Measurements from ENCODE around the gene ARL8A. TPM values are rescaled to one million over a fixed set of nuclear protein-coding genes. Genes with fewer than 3 reads are reported as not detected.
"Not testable (repeated sequence)": the region's sequence is repeated elsewhere in the genome, so short reads cannot be mapped to it uniquely, and the experiment has no call there.

ARL8A gene
- total RNA-seq, 6 donors from 2014 or later: 65.7 to 96.3 (median 88.4) TPM

DNA sequence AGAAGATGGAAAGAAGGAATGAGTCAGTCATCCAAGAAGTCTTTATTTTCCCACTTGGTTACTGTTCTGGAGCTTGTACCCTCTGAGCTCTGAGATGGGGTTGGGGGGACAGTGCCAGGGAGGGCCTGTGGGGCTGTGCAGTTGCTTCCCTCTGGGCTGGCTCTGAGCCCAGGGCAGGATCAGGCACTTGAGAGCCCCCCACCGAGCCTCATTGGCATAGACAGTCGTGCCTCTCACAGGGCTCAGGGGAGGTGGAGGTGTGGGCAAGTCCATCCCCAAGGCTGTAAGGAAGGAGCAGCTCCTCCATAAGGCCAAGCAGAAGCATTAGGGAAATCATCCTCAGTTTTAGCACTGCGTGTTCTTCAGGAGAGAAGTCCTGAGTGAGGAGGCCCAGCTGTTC lies 2.5 kb upstream of the ARL8A start:
- Histone ChIP-seq H3K27me3 (no peaks in the 10 kb centered on the region), H3K4me1 (peaks cover 15 to 25% (median 20%) of the 10 kb centered on the region in 4 donors), H3K36me3 (no peaks in the 10 kb centered on the region), H3K27ac (no peak overlapping the region), H3K4me3 (no peak overlapping the region), H3K9me3 (no peaks in the 10 kb centered on the region)
- ATAC-seq (ENCODE audit: low FRiP score in 2 of 2): no peak
- DNase-seq: no peak
- 69 to 80% methylated on average over 1 to 3 of the region's 3 CpGs for WGBS, 2 donors
- TF ChIP-seq, protein P1, sequence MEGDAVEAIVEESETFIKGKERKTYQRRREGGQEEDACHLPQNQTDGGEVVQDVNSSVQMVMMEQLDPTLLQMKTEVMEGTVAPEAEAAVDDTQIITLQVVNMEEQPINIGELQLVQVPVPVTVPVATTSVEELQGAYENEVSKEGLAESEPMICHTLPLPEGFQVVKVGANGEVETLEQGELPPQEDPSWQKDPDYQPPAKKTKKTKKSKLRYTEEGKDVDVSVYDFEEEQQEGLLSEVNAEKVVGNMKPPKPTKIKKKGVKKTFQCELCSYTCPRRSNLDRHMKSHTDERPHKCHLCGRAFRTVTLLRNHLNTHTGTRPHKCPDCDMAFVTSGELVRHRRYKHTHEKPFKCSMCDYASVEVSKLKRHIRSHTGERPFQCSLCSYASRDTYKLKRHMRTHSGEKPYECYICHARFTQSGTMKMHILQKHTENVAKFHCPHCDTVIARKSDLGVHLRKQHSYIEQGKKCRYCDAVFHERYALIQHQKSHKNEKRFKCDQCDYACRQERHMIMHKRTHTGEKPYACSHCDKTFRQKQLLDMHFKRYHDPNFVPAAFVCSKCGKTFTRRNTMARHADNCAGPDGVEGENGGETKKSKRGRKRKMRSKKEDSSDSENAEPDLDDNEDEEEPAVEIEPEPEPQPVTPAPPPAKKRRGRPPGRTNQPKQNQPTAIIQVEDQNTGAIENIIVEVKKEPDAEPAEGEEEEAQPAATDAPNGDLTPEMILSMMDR (IDR thresholded peaks at IDR 0.05): no peak
- TF ChIP-seq POLR2AphosphoS5 (IDR thresholded peaks at IDR 0.05) (no peak), POLR2A (IDR thresholded peaks at IDR 0.05) (no peak)

DNA sequence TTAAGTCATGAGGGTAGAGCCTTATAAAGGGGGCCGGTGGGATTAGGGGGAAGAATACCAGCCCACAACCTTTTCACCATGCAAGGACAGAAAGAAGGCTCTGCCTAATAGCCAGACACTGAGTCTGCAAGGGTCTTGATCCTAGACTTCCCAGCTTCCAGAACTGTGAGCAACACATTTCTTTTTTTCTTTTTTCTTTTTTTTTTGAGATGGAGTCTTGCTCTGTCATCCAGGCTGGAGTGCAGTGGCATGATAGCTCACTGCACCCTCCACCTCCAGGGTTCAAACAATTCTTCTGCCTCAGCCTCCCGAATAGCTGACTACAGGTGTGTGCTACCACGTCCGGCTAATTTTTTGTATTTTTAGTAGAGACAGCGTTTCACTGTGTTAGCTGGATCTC lies 1.7 kb upstream of the ARL8A start:
- peaks cover 19 to 32% (median 22%) of the 10 kb centered on the region in 4 donors for H3K4me1 ChIP-seq
- no peaks in the 10 kb centered on the region for H3K36me3 ChIP-seq
- H3K9me3 ChIP-seq: no peaks in the 10 kb centered on the region
- H3K27me3 ChIP-seq: no peaks in the 10 kb centered on the region
- H3K27ac ChIP-seq: no peak overlapping the region
- DNase-seq (no peak), ATAC-seq (ENCODE audit: low FRiP score in 2 of 2) (no peak)
- TF ChIP-seq, protein P1 (IDR thresholded peaks at IDR 0.05): no peak
- TF ChIP-seq POLR2AphosphoS5 (IDR thresholded peaks at IDR 0.05) (no peak), POLR2A (IDR thresholded peaks at IDR 0.05) (no peak), EP300 (IDR thresholded peaks at IDR 0.05) (no peak)
- 92 to 98% methylated on average over 5 of the region's 5 CpGs for WGBS, 2 donors
- H3K4me3 ChIP-seq: no peak overlapping the region

DNA sequence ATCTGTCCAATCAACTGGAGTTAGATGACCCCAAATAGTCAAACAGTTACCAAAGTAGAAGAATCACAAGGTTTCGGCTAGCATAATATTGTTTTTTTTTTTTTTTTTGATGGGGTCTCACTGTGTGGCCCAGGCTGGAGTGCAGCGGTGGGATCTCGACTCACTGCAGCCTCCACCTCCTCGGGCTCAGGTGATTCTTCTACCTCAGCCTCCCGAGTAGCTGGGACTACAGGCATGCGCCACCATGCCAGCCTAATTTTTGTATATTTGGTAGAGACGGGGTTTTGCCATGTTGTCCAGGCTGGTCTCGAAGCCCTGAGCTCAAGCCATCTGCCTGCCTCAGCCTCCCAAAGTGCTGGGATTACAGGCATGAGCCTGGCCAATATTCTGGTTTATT lies 1.2 kb upstream of the ARL8A start:
- H3K27me3 ChIP-seq; H3K9me3 ChIP-seq; H3K27ac ChIP-seq; H3K36me3 ChIP-seq; ATAC-seq (ENCODE audit: low FRiP score in 2 of 2); DNase-seq; H3K4me3 ChIP-seq: not testable (repeated sequence)
- H3K4me1 ChIP-seq: peaks cover 19 to 37% (median 24%) of the 10 kb centered on the region in 4 donors
- 93 to 98% methylated on average over 8 of the region's 8 CpGs for WGBS, 2 donors

DNA sequence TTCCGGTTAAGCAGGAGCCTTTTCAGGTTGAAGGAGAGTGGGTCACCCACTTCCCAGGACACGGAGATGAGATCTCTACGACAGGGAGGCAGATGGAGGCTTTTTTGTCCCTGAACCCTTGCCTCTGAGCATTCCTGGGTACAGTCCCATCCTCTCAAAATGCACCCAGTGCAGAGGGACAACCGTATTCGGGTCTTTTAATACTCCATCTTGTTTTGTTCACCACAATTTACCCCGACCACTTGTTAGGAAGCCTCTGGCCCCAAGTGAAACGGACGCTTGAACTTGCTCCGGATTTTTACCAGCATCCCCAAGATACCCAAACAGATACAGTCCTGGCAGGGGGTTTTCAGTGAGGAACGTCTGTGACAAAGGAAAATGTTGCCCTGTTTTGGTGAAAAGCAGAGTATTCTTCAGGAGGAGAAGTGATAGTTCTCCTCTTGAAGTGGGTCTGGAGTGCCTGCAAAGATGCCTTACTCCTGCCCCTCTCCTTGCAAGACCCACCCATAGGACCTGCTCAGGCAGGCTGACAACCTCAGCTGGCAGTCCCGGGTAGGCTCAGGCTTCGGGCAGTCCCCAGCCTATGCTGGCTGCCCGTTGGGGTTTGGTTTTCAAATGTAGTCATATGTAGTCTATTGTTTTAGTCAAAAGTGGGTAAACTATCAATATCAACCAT lies 669 bp upstream of the ARL8A start:
- WGBS, 2 donors: 4 to 6% methylated on average over 13 of the region's 13 CpGs
- no peak for ATAC-seq (ENCODE audit: low FRiP score in 2 of 2)
- Histone ChIP-seq H3K4me1 (peaks cover 19 to 42% (median 24%) of the 10 kb centered on the region in 4 donors), H3K27ac (peak overlapping the region; percentile 92 to 99 (median 98)), H3K4me3 (peak overlapping the region; percentile 55 to 99 (median 82)), H3K9me3 (no peaks in the 10 kb centered on the region), H3K36me3 (no peaks in the 10 kb centered on the region), H3K27me3 (no peaks in the 10 kb centered on the region)
- DNase-seq: no peak
- no peak for TF ChIP-seq POLR2A (IDR thresholded peaks at IDR 0.05)
- no peak for TF ChIP-seq EP300 (IDR thresholded peaks at IDR 0.05)
- no peak for TF ChIP-seq POLR2AphosphoS5 (IDR thresholded peaks at IDR 0.05)
- TF ChIP-seq, protein P1 (IDR thresholded peaks at IDR 0.05): no peak

DNA sequence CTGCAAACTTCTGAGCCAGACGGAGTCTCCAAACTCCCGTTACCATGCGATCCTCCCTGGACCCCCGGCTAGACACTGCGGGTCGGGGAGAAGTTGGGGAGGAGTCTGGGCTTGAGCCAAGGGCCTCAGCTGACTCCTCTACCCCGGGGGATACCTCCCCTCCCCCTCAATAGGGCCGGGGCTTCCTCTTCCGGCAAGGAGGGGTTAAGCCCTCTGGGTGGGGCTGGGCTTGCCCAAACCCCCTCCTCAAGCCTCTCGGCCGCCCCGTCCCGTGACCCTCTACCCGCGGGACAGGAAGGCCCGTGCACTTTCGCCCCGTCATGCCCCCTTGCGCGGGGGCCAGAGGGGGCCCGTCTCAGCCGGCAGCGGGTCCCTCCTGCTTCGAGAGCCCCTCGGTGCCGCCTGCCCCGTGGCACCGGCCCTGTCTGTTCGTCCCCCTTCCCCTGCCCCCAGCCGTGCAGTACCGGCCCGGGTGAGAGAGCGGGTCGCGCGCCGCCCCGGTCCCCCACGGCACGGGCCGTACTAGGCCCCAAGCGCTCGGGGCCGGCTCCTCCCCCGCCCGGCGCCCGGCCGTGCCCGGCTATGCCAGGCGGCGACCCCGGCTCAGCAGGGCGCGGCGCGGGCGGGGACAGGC lies 652 bp downstream of the ARL8A start:
- H3K36me3 ChIP-seq: peaks cover 0 to 4% (median 0%) of the 10 kb centered on the region in 4 donors
- peak; percentile 32 to 62 for ATAC-seq (ENCODE audit: low FRiP score in 2 of 2)
- no peaks in the 10 kb centered on the region for H3K9me3 ChIP-seq
- peak in 1 of 4 donors; percentile 17 for TF ChIP-seq POLR2A (IDR thresholded peaks at IDR 0.05)
- TF ChIP-seq EP300 (IDR thresholded peaks at IDR 0.05): no peak
- no peak for TF ChIP-seq POLR2AphosphoS5 (IDR thresholded peaks at IDR 0.05)
- TF ChIP-seq, protein P1 (IDR thresholded peaks at IDR 0.05): peak in 2 of 6 experiments; percentile 5 to 10
- H3K27ac ChIP-seq: peak overlapping the region; percentile 92 to 99 (median 98)
- peaks cover 19 to 42% (median 24%) of the 10 kb centered on the region in 4 donors for H3K4me1 ChIP-seq
- DNase-seq: peak in 1 of 2 donors; percentile 91
- WGBS, 2 donors: 0 to 3% methylated on average over 7 to 21 of the region's 58 CpGs
- H3K4me3 ChIP-seq: peak overlapping the region; percentile 69 to 99 (median 96)
- no peaks in the 10 kb centered on the region for H3K27me3 ChIP-seq

All from upper lobe of left lung (tissue), 6 donors.